OCI-M1 (cell line): ENCODE results near the gene BCL7C.
"Not testable (repeated sequence)": the region's sequence is repeated elsewhere in the genome, so short reads cannot be mapped to it uniquely, and the experiment has no call there.

Source experiments
- DNase-seq: peaks from one replicate; lab custom pipeline; 2025; lab: John Stamatoyannopoulos, UW

The BCL7C gene

DNA sequence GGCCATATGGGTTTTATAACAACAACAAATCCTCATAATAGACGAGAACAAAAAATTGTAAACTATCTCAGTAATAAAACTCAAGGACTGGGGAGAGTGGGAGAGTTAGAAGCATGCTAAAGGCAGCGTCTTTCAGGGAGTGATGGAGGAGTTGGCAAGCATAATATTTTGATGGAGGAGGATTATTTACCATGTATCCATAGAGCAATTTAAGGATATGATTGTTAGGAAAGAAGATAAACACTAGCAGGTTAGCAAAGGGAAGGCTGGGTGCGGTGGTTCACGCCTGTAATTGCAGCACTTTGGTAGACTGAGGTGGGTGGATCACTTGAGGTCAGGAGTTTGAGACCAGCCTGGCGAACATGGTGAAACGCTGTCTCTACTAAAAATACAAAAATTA is 27.8 kb downstream of the BCL7C start:
- DNase-seq, result no peak

DNA sequence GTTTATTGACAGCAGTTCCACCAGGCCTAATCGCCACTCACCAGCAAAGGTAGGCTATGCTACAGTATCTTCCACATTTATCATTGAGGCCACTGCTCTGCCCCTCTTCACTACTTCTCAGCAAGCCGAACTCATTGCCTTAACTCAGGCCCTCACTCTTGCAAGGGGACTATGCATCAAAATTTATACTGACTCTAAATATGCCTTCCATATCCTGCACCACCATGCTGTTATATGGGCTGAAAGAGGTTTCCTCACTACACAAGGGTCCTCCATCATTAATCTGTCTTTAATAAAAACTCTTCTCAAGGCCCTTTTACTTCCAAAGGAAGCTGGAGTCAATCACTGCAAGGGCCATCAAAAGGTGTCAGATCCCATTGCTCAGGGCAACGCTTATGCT is 30.7 kb downstream of the BCL7C start:
- DNase-seq, result not testable (repeated sequence)

GRCh38 chr16:30860729-30861128 is 33.1 kb downstream of the BCL7C start:
- DNase-seq, result not testable (repeated sequence)

DNA sequence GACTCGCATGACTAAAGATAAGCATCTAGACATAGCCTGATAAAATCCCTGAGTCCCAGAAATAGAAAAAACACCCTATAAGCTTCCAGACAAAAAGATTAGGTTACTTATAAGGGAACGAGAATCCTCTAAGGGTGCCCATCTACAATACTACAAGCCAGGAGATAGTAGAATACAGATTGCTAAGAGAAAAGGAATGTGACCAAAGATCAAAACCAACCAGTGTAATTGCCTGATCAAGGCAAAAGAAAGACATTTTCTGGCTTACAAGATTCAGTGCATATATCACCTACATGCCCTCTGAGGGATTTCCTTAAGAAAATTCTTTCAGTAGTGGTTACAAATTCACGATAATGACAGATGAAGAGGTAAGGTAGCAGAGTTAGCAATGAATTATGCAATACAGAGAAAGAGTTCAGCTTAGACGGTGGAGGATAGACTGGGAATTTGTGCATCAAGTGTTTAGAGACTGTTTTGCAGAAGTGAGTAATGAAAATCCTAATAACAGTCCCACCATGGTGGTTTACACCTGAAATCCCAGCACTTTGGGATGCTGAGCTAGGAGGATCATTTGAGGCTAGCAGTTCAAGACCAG is 35.0 kb downstream of the BCL7C start:
- peak; percentile 29 for DNase-seq

DNA sequence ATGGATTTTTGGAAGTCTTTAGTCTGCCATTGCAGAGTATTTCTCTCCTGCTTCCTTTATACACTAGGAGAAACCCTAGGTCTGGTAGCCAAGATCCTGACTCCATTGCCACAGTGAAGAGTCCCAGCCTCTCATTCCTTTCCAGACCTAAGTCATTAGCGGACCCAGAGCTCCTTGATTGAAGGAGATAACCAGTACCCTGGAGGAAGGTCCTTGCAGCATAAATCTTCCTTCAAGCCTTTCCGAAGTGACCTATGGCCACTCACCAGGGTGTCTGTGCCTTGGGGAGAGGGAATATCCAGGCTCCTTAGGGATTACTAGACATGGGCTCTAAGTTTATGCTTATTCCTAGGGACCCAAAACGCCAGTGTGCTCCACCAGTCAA is 35.8 kb downstream of the BCL7C start:
- no peak for DNase-seq

DNA sequence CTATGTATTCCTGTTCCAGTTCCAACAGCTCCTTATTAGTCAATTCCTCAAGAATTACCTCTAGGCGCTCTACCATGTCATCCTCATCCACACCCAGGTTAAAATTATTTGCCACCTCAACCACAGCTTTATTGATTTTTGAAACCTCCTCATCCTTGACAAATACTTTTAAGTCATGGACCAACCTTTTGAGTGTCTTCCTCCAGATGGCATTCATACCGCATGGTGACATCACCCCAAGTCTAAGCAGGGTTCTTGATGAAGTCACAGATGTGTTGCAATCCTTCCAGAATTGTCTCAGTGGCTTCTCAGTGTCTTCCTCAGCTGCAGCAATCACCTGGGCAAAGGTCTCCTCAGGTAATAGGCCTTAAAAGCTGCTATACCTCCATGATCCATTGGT is 40.1 kb downstream of the BCL7C start:
- DNase-seq, result no peak

DNA sequence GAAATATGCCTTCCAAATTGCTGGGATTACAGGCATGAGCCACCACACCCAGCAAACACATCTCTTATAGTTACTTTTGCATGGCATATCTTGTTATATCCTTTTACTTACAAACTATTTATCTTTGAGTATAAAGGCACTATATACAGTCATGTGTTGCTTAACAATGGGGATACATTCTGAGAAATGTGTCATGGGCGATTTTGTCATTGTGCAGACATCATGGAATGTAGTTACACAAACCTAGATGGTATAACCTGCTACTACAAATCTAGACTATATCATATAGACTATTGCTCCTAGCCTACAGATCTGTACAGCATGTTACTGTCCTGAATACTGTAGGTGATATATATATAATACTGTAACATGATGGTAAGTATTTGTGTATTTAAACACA is 43.6 kb downstream of the BCL7C start:
- DNase-seq, result no peak

GRCh38 chr16:30846649-30847402 is 47.1 kb downstream of the BCL7C start:
- no peak for DNase-seq

GRCh38 chr16:30844671-30845449 is 49.0 kb downstream of the BCL7C start:
- DNase-seq, result peak; percentile 95

- DNase-seq, result no peak
Observed at GRCh38 chr16:30844346-30844670, 49.6 kb downstream of the BCL7C start.

GRCh38 chr16:30843501-30843900 is 50.4 kb downstream of the BCL7C start:
- no peak for DNase-seq

DNA sequence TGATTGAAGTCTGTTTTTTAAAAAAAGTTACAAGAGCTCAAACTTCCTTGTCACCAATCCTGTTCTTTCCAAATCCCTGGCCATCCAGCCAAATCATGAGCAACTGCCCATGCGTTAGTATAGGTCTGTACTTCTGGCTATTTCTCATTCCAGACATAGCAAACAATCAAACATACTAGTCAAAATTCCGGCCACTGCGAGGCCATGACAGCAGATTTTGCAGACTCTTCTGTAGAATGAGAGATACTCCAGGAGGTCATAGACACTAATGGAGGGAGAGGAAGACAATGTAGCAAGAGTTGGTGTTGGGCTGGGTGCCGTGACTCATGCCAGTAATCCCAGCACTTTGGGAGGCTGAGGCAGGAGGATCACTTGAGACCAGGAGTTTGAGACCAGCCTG is 50.9 kb downstream of the BCL7C start:
- DNase-seq, result no peak

DNA sequence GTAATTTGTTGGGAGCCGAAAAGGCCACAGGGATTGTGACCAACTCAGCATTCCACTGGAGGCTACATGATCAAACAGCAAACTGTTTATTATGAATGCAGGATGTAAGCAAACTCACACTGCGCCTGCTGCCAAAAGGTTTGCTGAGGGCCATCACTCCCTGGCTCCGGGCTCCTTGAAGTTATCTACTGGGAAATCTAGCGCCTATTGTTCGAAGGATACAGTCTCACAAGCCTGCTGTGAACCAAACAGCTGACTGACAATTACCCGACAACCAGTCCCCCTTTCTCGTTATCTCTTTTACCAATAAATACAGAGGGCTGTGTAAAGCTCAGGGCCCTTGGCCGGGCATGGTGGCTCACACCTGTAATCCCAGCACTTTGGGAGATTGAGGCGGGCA is 52.5 kb downstream of the BCL7C start:
- no peak for DNase-seq

DNA sequence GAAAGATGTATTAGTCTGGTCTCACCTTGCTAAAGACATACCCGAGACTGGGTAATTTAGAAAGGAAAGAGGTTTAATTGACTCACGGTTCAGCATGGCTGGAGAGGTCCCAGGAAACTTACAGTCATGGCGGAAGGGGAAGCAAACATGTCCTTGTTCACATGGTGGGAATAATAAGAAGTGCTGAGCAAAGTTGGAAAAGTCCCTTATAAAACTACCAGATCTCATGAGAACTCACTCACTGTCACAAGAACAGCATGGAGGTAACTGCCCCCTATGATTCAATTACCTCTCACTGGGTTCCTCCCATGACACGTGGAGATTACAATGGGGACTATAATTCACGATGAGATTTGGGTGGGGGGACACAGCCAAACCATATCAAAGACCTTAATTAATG is 53.3 kb downstream of the BCL7C start:
- no peak for DNase-seq

DNA sequence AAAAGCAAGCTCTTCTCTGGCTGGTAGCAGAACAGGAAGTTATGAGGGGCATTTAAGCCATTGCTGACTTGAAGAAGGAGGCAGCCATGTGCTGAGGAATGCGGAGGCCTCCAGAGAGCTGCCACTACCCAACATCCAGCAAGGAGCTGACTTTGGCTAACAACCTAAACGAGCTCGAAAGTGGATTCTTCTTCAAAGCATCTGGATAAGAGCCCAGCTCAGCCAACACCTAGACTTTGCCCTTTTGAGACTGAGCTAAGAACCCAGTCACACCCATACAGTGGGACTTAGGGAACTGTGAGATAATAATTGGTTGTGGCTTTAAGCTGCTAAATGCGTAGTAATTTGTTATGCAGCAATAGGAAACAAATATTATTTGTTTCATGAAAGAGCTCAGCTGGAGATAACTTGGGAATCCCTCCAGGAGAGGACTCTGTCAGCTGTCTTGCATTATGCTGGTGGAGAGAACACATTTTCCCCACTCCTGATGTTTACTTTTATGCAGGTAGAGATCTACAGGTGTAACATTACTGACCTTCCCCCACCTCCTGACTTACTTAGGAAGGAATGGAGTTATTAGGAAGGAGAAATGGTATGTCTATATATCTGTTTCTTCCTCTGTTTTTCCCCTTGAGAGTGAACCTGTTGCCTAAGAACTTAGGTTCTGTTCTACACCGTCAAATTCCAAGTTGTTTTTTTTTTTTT is 54.2 kb downstream of the BCL7C start:
- no peak for DNase-seq

DNA sequence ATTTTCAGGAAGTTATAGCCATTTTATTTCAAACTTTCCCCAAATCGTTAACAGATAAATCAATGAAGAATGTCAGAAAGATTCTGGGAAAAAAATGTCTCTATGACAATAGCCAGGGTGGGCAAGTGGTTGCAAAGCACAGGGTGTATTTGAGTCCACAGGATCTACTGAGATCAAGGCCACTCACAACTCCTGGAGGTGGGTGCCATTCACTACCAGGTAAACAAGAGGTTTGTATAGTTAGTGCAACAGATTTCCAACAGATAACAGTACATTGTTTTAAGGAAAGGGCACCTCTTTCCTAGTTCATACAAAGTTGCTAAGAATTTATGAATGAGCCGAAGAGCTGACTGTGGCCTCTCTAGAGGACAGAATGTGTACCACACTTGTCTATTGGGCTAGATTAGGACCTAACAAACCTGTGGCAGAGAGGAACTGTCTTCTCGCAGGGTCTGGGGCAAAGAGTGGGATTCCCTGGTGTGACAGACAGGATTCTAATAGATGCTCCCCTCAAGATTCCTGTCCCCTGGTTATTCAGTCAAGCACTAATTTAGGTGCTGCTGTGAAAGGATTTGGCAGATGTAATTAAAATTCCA is 54.9 kb downstream of the BCL7C start:
- no peak for DNase-seq

DNA sequence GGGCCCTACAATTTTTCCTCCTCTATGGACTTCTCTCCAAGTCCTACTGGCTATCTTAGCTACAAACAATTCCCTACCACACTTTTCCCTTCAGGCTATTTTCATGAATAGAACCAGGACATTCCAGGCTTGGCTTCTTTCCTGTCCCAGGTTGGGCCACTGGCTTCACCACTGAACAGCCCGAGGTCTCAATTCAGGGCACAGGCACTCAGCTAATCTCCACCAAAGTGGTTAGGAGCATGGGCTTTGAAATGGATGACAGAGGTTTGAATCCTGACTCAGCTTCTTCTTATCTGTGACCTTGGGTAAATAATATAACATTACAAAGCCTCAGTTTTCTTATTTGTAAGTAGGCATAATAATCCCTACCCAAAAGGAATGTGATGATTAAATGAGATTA is 56.0 kb downstream of the BCL7C start:
- DNase-seq, result peak; percentile 26
